Anterior cingulate cortex (tissue), 58 donors: Measurements from ENCODE around the gene OR10R2.

Experiments
- DNase-seq, 58 donors: peaks; one replicate each; lab custom pipeline; 2025; lab: John Stamatoyannopoulos, UW

OR10R2 gene

DNA sequence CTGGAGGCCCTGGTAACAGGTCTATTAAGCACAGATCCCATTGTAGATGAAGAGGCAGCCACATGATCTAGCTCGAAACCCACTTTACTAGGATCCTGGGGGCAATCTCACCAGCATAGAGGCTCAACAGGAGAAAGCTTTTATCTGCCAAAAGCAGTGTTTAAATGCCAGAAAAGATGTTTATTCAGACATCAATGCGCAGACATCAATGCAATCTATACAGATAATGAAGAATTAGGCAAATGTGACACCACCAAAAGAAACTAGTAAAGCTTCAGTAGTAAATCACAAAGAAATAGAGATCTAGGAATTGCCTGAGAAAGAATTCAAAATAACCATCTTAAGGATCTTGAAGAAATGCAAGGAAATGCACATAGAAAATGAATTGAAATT lies 49.6 kb downstream of the OR10R2 start:
- no peak for DNase-seq

DNA sequence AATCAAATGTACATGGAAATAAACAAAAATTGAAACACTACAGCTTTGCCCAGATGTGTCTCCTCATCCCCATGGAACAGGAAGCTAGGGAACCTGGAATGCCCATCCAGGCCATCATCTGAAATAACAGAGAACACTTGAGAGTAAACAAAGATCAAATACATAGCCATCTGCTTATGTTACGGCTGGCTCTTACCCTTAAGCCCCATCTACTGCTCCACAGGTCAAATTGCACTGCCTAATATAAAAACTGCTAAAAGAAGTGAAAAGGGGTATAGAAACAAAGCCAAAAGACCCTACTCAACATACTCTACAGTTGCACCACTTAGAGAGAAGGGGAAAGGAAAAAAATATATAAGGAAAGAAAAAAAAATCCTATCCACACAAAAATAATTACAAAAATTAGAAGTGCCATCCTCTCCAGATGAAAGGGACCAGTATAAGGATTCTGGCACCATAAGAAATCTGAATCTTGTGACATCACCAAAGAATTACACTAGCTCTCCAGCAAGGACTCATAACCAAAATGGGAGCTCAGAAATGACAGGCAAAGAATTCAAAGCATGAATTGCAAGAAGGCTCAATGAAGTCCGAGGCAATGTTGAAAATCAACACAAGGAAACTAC lies 55.3 kb downstream of the OR10R2 start:
- peak in 2 of 58 donors; percentile 1 to 7 for DNase-seq
